Left renal pelvis (tissue), 4 donors: ENCODE data around the gene OSBP2. TPM values are rescaled to one million over a fixed set of nuclear protein-coding genes. Genes with fewer than 3 reads are reported as not detected.

ENCODE experiments used
- DNase-seq, 4 donors: peaks; one replicate each; pipeline ENCODE4 v3.0.0-alpha.2; 2013; ENCODE audit warnings: low read depth in 4 of 4, low spot score in 3 of 4
- polyA plus RNA-seq, 4 donors: library from polyadenylated mRNA; unstranded; fragments of 120-200 nt; gene quantifications; one replicate each; pipeline ENCODE4 v1.2.1, GENCODE V29; 2013; ENCODE audit not compliant: insufficient read length in 4 of 4

Gene OSBP2
- polyA plus RNA-seq, 4 donors, result 5.8 to 7.9 (median 6.1) TPM

DNA sequence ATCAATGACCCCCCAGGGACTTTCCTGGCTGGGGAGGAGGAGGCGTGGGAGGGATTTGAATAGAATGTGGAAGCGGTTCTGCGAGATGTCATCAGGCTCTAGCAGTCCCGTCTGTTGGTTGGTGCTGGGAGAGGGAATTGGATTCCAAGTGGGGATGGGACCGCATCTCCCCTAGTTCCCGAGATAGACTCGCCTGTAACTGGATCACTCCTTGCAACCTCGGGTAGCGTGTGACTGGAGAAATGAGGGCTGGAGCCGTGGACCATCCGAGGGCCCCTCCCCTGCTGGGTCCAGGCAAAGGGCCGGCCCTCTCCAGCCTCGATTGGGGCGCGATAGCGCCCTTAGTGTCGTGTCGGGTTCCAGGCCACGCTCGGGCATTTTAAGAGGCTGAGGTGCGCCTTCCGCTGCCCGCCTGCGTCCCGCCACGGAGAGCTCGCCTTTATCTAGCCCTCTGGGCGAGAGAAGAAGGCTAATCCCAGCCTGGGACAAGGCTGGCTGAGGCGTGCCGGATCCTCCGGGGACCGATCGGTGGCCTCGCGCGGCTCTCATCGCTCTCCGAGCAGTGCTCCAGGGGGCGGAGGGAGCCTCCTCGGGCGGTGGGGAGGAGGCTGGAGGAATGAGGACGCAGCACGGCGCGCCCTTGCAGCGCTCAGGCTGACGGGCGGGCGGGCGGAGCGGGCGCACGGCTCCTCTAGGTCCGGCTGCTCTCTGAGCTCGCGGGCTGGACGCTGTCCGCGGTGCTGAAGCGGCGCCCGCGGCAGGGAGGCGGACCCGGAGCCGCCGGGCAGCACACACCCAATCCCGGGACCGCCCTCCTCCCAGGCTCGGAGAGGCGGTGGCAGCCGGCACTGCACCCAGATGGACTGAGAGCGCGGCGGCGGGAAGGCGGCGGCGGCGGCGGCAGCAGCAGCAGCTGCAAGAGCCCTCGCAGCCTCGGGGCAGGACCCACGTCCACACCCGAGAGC is 107.8 kb downstream of the OSBP2 start:
- peak; percentile 71 to 90 (median 86) for DNase-seq

DNA sequence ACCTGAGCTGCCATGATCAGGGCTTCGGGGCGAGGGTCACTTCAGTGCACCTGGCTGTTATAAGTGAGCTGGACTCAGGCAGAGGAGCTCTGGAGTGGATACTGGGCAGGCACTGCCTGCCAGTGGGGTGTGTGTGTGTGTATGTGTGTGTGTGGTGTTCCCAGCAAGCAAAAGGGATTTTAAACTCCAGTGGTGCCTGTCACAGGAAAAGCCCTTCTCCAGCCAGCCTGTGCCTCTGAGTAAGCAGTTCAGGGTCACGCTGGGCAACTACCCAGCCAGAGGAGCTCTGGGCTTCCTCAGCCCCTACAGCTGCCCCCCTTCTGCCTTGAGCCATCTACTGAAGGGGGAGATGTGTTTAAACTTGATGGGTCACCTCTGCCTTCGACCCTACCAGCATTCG is 109.0 kb downstream of the OSBP2 start:
- DNase-seq, result no peak

- no peak for DNase-seq
Measured at GRCh38 chr22:30804626-30805025, 110.0 kb downstream of the OSBP2 start.

GRCh38 chr22:30806391-30806861 is 111.8 kb downstream of the OSBP2 start:
- no peak for DNase-seq

- DNase-seq, result no peak
Measured at GRCh38 chr22:30809086-30809485, 114.4 kb downstream of the OSBP2 start.

DNA sequence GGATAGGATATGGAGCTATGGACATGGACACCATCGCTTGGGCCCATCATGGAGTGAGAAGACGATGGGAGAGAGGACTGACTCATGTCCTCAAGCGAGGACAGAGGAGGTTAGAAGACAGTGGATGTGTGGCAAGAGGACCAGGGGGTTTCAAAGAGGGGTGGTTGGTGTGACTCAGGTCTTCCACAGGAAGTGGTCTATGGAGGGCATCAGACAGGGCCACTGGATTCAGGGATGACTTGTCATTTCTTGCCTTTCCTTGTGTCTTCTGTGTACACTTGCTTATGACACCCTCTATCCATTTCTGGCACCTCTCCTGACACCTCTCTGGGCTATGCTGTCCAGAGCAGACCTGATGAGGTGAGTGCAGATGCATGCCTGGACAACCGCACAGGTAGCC is 115.4 kb downstream of the OSBP2 start:
- DNase-seq, result no peak

GRCh38 chr22:30813936-30814335 is 119.3 kb downstream of the OSBP2 start:
- no peak for DNase-seq

DNA sequence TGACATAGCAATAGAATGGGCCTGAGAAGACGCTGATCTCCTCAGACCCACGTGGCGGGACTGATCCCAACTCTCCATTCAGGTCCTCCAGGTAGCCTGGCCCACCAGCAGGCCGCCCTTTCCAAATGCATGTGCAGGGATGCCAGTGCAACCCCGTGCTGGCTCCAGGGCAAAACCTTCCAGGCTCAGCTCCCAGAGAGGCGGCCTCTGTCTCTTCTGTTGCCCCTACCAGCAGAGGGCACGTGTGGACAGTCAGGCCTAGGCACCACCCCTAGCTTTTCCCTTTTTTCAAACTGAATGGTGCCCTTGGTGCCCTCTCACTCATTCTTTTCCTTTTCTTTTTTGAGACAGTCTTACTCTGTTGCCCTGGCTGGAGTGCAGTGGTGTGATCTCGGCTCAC is 121.7 kb downstream of the OSBP2 start:
- DNase-seq, result no peak

DNA sequence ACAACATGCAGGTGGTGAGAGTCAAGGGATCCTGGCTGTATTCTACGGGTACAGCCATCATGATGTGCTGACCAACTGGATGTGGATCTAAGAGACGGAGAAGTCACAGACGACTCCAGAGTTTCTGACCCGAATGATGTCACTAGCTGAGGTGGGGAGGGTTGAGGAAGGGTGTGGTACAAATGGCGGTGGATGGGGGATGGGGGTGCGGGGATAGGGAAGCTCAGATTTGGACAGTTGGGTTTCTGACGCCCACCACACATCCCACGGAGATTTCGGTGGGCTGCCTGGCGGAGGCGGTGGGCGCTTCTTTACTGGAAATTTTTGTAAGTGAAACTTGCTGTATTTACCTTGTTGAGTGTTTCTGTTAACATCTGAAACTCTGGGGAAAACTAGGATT is 126.7 kb downstream of the OSBP2 start:
- DNase-seq, result no peak

GRCh38 chr22:30821863-30822215 is 127.2 kb downstream of the OSBP2 start:
- no peak for DNase-seq

GRCh38 chr22:30822216-30823014 is 127.7 kb downstream of the OSBP2 start:
- no peak for DNase-seq

DNA sequence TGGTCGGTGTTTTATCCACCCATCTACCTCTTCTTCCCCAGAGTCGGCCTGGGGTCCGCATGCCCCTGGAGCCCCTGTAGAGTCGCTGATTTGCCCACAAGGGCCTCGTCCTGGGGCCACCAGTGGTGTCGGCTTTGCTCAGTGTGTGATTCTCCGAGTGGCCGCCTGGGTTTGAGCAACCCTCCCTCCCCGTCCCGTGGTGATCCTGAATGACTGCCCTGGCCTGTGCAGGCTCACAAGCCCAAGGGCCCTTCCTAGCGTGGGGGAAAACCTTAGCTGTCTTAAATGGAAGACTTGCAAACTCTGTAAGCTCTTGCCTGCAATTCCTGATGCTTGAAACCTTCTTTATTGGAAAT is 128.3 kb downstream of the OSBP2 start:
- no peak for DNase-seq

GRCh38 chr22:30824096-30824495 is 129.4 kb downstream of the OSBP2 start:
- DNase-seq, result no peak

- no peak for DNase-seq
Measured at GRCh38 chr22:30824711-30825110, 130.0 kb downstream of the OSBP2 start.

DNA sequence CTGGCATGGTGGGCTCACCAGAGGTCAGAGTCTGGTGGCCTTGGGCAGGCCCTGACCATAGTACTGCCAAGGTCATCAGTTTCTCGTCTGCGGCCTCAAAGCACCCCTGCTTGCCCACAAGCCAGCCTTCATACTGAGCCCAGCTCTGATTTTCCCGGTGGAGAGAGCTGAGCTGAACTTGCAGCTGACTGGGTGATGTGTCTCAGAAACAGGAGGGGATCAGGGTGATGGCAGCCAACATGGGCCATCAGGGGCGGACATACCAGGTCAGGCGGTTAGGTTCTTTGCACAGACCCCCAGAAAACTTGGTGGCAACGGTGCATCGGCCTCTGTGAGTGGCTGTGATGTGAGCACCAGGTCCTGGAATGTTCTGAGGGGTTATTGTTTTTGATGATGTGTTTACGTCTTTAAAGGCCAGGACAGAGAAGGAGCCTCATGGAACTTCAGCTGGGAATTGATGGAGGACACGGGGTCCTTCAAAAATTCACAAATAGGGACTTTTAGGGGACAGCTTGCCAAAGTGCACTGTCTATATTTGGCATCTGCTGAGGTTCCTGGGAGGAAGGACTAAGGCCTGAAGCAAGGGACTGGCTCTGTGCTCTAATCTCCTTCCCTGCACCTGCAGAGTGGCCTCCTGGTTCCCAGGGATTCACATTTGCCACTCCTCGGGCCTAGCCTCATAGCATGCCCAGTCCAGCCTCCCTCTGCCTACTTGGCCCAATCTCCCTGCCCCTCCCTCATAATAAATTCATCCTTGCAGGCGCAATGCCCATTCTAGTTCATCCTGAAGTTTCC is 131.2 kb downstream of the OSBP2 start:
- no peak for DNase-seq

DNA sequence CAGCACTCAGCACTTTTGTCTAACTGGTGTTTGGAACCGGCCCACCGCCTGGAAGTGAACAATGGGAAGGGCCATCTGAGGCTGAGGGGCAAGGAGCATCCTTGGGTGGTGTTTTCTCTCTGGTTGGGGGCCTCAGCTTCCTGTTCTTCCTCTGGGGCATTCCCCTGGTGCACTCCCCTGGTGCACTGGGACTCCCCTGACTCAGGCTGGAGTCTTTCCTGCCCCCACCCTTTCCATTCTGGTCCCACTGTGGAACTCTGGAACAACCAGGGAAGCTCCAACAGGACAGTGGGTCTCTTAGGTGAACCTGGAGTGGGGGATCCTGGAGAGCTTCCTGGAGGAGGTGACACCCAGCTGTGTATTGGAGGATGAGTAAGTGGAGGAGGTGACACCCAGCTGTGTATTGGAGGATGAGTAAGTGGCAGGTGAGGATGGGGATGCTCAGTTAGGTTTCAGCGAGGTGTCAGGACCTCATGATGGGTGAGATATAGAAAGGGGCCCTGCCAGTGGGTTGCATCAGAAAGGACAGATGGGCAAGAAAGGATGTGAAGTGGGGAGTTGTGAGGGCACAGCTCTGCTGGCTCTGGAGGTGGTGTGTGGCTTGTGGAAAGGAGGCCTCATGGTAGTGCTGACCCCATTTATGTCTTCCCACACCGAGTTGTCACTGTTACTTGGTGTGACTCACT is 132.1 kb downstream of the OSBP2 start:
- no peak for DNase-seq

DNA sequence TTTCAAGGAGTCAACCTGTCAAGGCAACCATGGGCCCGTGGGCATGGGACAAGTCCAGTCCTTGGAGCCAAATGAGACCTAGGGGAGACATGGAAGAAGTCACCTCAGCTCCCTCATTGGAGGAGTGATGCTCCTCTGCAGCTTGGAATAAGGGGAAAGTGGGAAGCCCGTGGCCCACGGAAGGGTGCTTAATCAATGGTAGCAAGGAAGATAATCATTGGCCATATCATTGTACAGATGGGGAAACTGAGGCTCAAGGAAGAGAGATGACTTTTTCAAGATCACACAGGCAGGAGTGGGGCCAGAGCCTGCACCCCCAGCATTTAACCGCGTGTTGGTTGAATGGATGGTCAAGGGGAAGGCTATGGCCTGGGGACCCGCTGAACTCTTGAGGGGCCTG is 133.0 kb downstream of the OSBP2 start:
- no peak for DNase-seq

- DNase-seq, result no peak
Measured at GRCh38 chr22:30828187-30829155, 133.8 kb downstream of the OSBP2 start.

GRCh38 chr22:30829901-30830550 is 135.4 kb downstream of the OSBP2 start:
- no peak for DNase-seq
